Gastroesophageal sphincter (tissue), 3 donors: ENCODE data around the gene ISG15.

ENCODE experiments used
- POLR2A ChIP-seq, 2 donors: fragments of 450-650 bp; IDR thresholded peaks; one replicate each; pipeline ENCODE4 v1.6.1; 2017; ENCODE audit warnings: antibody characterized with exemption in 2 of 2, mild to moderate bottlenecking in 2 of 2, moderate library complexity in 1 of 2
- TF ChIP-seq, protein P1 (sequence below), 4 experiments: fragments of 200-600 bp in 2 of 4; fragments of 450-650 bp in 2 of 4; sonication (generic) in 1 of 4; IDR thresholded peaks; one replicate each; pipeline ENCODE4 v1.5.1; 2017 to 2019; ENCODE audit warnings: antibody characterized with exemption in 4 of 4, mild to moderate bottlenecking in 2 of 4, moderate library complexity in 2 of 4

DNA sequence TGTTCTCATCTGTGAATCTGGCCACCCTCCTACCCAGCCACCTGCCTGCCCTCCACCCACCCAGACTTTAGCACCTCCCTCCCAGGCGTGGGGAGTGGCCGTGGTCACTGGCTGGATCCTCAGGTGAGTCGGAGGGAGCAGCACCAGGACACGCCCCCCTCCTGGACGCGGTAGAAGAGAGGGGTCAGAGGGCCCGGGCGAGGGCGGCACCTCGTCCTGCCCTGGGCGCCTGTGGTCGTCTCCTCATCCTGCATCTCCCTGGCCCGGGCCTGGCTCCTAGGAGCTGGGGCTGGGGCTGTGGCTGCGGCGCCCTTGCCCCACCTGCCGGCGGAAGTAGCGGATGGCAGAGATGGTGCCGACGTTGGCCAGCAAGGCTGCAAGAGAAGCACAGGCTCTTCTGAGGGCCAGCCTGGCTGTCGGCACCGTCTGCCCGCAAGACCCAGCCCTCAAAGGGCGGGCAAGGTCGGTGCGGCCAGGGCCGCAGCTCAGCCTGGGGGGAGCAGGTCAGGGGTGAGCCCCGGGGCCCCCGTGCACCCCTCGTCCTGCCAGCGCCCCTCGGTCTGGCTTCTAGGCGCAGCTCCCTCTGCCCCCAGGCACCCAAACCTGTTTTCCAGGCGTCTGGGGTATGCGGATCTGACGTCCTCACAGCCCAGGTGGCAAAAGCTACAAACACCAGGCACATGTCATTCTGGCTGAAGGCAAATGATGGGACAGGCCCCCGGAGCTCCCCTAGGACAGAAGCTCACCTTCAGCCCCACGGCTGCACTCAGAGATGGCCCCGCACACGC is 37.2 kb upstream of the ISG15 start:
- TF ChIP-seq, protein P1, sequence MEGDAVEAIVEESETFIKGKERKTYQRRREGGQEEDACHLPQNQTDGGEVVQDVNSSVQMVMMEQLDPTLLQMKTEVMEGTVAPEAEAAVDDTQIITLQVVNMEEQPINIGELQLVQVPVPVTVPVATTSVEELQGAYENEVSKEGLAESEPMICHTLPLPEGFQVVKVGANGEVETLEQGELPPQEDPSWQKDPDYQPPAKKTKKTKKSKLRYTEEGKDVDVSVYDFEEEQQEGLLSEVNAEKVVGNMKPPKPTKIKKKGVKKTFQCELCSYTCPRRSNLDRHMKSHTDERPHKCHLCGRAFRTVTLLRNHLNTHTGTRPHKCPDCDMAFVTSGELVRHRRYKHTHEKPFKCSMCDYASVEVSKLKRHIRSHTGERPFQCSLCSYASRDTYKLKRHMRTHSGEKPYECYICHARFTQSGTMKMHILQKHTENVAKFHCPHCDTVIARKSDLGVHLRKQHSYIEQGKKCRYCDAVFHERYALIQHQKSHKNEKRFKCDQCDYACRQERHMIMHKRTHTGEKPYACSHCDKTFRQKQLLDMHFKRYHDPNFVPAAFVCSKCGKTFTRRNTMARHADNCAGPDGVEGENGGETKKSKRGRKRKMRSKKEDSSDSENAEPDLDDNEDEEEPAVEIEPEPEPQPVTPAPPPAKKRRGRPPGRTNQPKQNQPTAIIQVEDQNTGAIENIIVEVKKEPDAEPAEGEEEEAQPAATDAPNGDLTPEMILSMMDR (IDR thresholded peaks at IDR 0.05), result peak in 3 of 4 experiments; percentile 69 to 86 (median 79)
- TF ChIP-seq POLR2A (IDR thresholded peaks at IDR 0.05), result no peak
